Stimulated activated CD8-positive, alpha-beta memory T cell treated with anti-CD3 and anti-CD28 coated beads, Interleukin-4, amount 100 ng/mL, for 24 hours (primary cell): ENCODE results near the gene DEPDC5.
"Not testable (repeated sequence)": the region's sequence is repeated elsewhere in the genome, so short reads cannot be mapped to it uniquely, and the experiment has no call there.

Experiments
- DNase-seq: peaks from one replicate; pipeline ENCODE4 v3.0.0-alpha.2; 2020; ENCODE audit warnings: low read depth

The DEPDC5 gene

DNA sequence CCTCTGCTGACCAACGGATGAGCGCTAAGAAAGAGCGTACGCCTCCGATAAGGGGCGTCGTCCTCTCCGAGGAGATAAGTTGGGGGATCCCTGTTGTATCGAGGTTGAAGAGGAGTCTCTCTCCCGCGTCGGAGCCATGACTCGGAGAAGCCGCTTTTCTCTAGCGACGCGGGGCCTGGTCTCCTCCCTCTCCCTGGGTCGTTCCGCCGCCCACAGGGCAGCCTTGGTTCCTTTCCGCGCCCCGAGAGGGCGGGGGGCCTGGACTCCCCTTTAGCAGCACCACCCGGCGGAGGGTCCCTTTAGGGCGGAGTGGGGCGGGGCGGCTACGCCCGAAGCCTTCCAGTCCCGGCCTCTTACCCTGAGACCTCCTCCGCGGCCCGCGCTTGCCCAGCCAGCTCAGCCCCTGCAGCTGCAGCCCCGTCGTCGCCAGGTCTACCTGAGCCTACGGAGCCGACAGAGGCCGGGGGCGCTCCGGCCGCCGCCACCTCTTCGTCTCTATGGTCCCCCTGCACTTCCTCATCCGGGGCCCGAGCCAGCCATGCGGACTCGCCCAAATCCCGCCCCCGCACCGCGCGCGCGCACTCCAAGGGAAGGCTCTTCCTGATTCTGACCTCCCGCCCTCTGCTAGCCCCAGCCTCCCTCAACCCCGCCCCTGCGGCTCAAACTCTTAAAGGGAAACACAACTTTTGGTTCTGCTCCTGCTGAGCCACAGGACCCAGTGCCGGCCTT is 4.0 kb upstream of the DEPDC5 start, which contains the start of gene PRR14L:
Gene PRR14L, minus strand, starts transcription at position 497 of the 729 bp plus-strand sequence. CDS start 11,272 bp downstream, outside the sequence.
- DNase-seq, result peak; percentile 99

DNA sequence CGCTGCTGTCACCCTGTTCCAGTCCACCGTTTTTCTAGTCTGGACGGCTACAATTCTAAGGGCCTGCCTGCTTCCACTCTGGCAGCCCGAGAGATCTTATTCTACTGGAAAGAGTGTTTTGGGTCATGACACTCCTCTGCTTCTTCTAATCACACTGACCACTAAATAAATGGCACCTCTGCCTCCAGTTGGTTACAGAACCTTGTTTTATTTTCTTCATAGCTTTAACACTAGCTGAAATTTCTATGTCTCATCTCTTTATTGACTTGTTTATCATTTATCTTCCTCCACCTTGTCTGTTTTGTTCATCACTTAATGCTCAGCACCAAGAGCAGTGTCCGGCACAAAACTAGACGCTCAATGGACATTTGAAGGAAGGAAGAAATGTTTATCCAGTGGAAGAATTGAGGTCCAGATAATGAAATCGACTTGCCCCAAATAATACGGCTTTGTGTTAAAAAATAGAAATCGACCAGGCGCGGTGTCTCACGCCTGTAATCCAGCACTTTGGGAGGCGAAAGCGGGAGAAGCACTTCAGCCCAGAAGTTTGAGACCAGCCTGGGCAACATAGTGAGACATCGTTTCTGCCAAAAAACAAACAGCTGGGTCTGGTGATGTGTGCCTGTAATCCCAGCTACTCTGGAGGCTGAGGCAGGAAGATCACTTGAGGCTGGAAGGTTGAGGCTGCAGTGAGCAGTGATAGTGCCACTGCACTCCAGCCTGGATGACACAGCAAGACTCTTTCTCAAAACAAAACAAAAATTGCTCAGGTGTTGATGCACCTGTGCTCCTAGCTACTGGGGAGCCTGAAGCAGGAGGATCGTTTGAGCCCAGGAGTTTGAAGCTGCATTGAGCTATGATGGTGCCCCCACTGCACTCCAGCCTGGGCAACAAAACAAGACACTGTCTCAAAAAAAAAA is 3.2 kb upstream of the DEPDC5 start:
- DNase-seq, result no peak

DNA sequence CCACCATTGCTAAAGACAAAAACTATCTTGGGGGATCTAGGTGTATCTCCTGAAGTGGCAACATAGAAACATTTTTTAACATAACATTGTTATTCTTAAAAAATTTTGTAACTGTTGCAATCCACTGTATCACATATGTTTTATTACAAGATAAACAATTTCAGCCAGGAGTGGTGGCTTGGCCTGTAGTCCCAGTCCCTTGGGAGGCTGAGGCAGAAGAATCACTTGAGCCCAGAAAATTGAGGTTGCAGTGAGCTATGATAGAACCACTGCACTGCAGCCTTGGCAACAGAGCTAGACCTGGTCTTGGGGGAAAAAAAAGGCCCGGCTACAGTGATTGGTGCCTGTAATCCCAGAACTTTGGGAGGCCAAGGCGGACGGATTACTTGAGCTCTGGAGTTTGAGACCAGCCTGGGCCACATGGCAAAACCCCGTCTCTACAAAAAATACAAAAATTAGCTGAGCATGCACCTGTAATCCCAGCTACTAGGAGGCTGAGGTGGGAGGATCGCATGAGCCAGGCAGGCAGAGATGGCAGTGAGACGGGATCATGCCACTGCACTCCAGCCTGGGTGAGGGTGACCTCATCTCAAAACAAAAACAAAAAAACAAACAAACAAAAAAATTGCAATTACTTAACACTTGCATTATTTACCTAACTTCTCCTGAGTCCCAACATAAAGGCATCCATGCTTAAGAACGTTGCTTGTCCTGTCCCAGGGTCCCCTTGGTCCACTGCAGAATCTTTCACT is 1.5 kb upstream of the DEPDC5 start:
- DNase-seq, result no peak

- DNase-seq, result no peak
Measured at GRCh38 chr22:31753005-31753633, 700 bp upstream of the DEPDC5 start.

DNA sequence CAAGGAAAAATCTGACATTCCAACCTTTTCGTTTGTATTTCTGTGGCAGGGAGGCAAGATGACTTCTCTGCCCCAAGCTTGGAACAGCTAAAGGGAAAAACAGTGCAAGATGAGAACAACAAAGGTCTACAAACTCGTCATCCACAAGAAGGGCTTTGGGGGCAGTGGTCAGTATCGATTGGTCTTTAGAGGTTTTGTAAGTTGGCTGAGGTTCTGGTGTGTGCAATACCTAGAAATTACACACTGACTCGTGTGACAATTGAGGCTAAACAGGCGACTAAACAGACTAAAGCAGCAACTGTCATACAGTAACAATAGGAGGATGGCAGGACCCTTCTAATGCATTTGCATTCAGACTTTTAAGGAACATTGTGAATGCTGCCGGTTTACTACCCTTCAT is 994 bp downstream of the DEPDC5 start:
- no peak for DNase-seq

DNA sequence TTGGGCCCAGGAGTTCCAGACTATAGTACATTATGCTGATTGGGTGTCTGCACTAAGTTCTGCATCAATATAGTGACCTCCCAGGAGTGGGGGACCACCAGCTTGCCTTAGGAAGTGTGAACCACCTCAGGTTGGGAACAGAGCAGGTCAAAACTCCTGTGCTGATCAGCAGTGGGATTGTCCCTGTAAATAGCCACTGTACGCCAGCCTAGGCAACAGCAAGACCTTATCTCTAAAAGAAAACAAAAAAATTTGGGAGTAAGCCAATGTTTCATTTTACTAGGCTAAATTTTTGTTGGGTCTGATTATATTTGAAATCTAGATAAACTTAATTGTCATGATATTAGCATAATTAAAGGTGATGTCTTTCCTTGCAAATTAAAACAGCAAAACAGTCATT is 3.4 kb downstream of the DEPDC5 start:
- DNase-seq, result no peak

DNA sequence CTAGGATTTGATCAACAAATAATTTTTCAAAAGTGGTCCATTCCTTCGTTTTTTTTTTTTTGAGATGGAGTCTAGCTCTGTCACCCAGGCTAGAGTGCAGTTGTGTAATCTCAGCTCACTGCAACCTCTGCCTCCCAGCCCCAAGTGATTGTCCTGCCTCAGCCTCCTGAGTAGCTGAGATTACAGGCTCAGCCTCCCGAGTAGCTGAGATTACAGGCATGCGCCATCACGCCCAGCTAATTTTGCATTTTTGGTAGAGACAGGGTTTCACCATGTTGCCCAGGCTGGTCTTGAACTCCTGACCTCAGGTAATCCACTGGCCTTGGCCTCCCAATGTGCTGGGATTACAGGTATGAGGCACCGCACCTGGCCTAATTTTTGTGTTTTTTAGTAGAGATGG is 5.0 kb downstream of the DEPDC5 start:
- DNase-seq, result not testable (repeated sequence)

- DNase-seq, result no peak
Measured at GRCh38 chr22:31764785-31765184, 11.0 kb downstream of the DEPDC5 start.

DNA sequence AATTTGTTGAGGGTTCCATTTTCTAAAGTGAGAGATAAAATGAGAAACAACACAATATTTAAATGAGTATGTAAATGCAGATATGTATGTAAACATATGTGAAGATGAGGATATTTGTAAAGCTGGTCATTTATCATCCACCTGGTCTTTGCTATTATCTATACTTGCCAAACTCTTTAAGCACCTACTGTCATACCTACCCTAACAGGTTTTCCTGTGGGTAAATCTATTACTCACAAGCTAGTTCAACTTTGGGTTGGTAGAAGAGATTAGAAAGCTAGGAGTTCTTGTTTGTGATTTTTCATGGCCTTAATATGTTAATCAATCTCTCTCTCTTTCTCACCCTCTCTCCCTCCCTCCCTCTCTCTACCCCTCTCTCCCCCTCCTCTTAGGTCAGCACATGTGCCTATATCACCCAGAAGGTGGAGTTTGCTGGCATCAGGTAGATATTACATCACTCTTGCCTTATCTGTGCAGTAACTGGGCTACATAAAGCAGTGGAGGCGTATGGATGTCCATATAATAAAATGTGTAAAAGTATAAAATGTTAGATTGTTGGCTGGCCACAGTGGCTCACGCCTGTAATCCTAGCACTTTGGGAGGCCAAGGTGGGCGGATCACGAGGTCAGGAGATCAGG is 14.7 kb downstream of the DEPDC5 start:
- no peak for DNase-seq

- DNase-seq, result no peak
Measured at GRCh38 chr22:31773416-31773815, 19.6 kb downstream of the DEPDC5 start.

DNA sequence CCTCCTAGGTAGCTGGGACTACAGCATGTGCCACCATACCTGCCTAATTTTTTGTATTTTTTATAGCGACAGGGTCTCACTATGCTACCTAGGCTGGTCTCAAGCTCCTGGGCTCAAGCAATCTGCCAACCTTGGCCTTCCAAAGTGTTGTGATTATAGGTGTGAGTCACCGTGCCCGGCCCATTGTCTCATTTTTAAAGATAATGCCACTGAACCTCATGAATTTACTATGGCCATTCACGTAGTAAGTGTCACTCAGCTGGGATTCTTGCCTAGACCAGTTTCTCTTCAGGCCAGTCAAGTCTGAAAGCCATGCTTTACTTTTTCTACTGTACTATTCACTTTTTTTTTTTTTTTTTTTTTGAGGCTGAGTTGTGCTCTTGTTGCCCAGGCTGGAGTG is 22.4 kb downstream of the DEPDC5 start:
- no peak for DNase-seq

GRCh38 chr22:31789803-31790202 is 36.0 kb downstream of the DEPDC5 start:
- no peak for DNase-seq

- no peak for DNase-seq
Measured at GRCh38 chr22:31790240-31790639, 36.4 kb downstream of the DEPDC5 start.

GRCh38 chr22:31799358-31799757 is 45.5 kb downstream of the DEPDC5 start:
- DNase-seq, result not testable (repeated sequence)

- DNase-seq, result no peak
Measured at GRCh38 chr22:31800065-31800464, 46.2 kb downstream of the DEPDC5 start.

DNA sequence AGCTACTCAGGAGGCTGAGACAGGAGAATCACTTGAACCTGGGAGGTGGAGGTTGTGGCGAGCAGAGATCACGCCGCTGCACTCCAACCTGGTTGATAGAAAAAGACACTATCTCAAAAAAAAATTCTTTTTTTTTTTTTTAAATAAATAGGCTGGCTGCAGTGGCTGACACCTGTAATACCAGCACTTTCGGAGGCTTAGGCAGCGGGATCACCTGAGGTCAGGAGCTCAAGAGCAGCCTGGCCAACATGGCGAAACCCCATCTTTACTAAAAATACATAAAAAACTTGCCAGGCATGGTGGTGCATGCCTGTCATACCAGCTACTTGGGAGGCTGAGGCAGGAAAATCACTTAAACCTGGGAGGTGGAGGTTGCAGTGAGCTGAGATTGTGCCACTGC is 47.0 kb downstream of the DEPDC5 start:
- DNase-seq, result not testable (repeated sequence)

GRCh38 chr22:31802575-31802974 is 48.8 kb downstream of the DEPDC5 start:
- DNase-seq, result no peak

DNA sequence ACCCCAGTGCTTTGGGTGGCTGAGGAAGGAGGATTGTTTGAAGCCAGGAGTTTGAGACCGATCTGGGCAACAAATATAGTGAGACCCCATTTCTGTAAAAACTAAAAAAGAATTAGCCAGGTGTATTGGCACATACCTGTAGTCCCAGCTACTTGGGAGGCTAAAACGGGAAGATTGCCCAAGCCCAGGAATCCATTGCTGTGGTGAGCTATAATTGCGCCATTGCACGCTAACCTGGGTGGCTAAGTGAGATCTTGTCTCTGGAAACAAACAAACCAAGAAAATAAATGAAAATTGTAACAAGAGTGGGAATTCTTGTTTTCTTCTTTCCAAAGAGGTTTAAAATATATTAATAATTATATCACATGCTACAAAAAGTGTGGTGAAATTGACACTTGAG is 52.9 kb downstream of the DEPDC5 start:
- no peak for DNase-seq

DNA sequence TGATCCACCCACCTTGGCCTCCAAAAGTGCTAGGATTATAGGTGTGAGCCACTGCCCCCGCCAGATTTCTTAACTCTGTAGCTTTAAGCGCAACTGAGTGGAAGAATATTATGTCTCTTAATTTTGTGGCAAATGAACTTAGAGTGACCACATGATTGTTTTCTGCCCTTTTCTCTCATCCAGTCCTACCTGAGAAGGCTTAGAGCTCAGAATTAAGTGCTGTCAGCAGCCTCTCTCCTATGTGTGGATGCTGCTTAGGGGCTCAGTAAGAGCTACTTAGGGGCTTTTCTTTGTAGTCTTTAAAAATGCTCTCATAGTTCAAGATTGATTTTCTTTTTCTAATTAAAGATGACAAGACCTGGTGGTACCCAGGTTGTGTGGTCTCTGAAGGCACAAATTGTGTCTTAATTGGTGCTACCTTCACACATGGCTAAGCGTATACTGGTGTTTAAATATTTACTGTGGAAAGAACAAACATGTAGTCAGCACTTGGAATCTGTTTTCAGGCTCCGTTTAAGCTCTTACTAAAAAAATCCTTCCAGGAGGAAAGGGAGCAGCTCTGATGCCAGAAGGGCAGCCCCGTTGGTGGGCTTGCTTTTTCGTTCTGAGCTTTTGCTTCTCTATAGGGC is 59.3 kb downstream of the DEPDC5 start:
- DNase-seq, result no peak

- DNase-seq, result not testable (repeated sequence)
Measured at GRCh38 chr22:31813898-31814297, 60.1 kb downstream of the DEPDC5 start.

- DNase-seq, result no peak
Measured at GRCh38 chr22:31814942-31815341, 61.1 kb downstream of the DEPDC5 start.
